GM21717 (cell line): ENCODE measurements around the gene KCNIP1.

Source experiments
- ATAC-seq: cut with Tn5 transposase; IDR thresholded peaks from one replicate; pipeline ENCODE4 v1.9.1; 2021; ENCODE audit warnings: mild to moderate bottlenecking, moderate library complexity; ENCODE audit not compliant: unreplicated experiment

Gene KCNIP1

GRCh38 chr5:170694911-170695310, 191.1 kb downstream of the KCNIP1 start:
- no peak for ATAC-seq

GRCh38 chr5:170697031-170697430, 193.2 kb downstream of the KCNIP1 start:
- no peak for ATAC-seq

GRCh38 chr5:170700503-170700902, 196.7 kb downstream of the KCNIP1 start:
- no peak for ATAC-seq

GRCh38 chr5:170701334-170701733, 197.5 kb downstream of the KCNIP1 start:
- no peak for ATAC-seq

- ATAC-seq: no peak
These were observed 200.8 kb downstream of the KCNIP1 start for GRCh38 chr5:170704417-170705192.

GRCh38 chr5:170709640-170710039, 205.8 kb downstream of the KCNIP1 start:
- no peak for ATAC-seq

- no peak for ATAC-seq
These were observed 207.5 kb downstream of the KCNIP1 start for GRCh38 chr5:170711300-170711699.

- ATAC-seq: no peak
These were observed 211.3 kb downstream of the KCNIP1 start for GRCh38 chr5:170715141-170715540.

GRCh38 chr5:170716396-170716795, 212.6 kb downstream of the KCNIP1 start:
- no peak for ATAC-seq

GRCh38 chr5:170719551-170719950, 215.7 kb downstream of the KCNIP1 start:
- no peak for ATAC-seq

GRCh38 chr5:170720179-170720578, 216.4 kb downstream of the KCNIP1 start:
- no peak for ATAC-seq

- ATAC-seq: no peak
These were observed 217.2 kb downstream of the KCNIP1 start for GRCh38 chr5:170720984-170721383.

GRCh38 chr5:170721681-170722080, 217.9 kb downstream of the KCNIP1 start:
- ATAC-seq: no peak

GRCh38 chr5:170722316-170722715, 218.5 kb downstream of the KCNIP1 start:
- ATAC-seq: no peak

GRCh38 chr5:170731052-170731451, 227.2 kb downstream of the KCNIP1 start:
- ATAC-seq: no peak

- ATAC-seq: no peak
These were observed 228.9 kb downstream of the KCNIP1 start for GRCh38 chr5:170732685-170733084.

GRCh38 chr5:170736966-170737365, 233.1 kb downstream of the KCNIP1 start:
- no peak for ATAC-seq

- ATAC-seq: no peak
These were observed 233.8 kb downstream of the KCNIP1 start for GRCh38 chr5:170737591-170737990.

GRCh38 chr5:170738840-170739239, 235.0 kb downstream of the KCNIP1 start:
- ATAC-seq: no peak

GRCh38 chr5:170739446-170739845, 235.6 kb downstream of the KCNIP1 start:
- ATAC-seq: no peak

- ATAC-seq: no peak
These were observed 236.9 kb downstream of the KCNIP1 start for GRCh38 chr5:170740551-170741205.

- no peak for ATAC-seq
These were observed 238.0 kb downstream of the KCNIP1 start for GRCh38 chr5:170741801-170742200.

GRCh38 chr5:170743876-170744212, 240.0 kb downstream of the KCNIP1 start:
- ATAC-seq: no peak
